ENCODE measurements around the gene FITM1.
A peak's percentile ranks its signal among the peaks of the same experiment; 100 is the strongest.

FITM1 gene

GRCh38 chr14:24089890-24090289 is 40.6 kb upstream of the FITM1 start:
- TF ChIP-seq ZBTB7A (IDR thresholded peaks at IDR 0.05; ENCODE audit: low read depth) (no peak), EP300 (IDR thresholded peaks at IDR 0.05; ENCODE audit: borderline replicate concordance) (no peak), CREB1 (IDR thresholded peaks at IDR 0.05; ENCODE audit: low read depth) (no peak), RAD21 (IDR thresholded peaks at IDR 0.05; ENCODE audit: low read depth) (no peak)

GRCh38 chr14:24092110-24092504 is 38.4 kb upstream of the FITM1 start:
- no peak for TF ChIP-seq NFIC (IDR thresholded peaks at IDR 0.05)
- no peak for TF ChIP-seq MAX (IDR thresholded peaks at IDR 0.05)
- no peak for TF ChIP-seq REST (IDR thresholded peaks at IDR 0.05; ENCODE audit: low read depth)
- no peak for TF ChIP-seq ZBTB7A (IDR thresholded peaks at IDR 0.05; ENCODE audit: low read depth)
- no peak for TF ChIP-seq CEBPB (IDR thresholded peaks at IDR 0.05)
- no peak for TF ChIP-seq YY1 (IDR thresholded peaks at IDR 0.05; ENCODE audit: low read depth)

- no peak for TF ChIP-seq MAX (IDR thresholded peaks at IDR 0.05)
- no peak for TF ChIP-seq TAF1 (IDR thresholded peaks at IDR 0.05; ENCODE audit: low read depth)
- no peak for TF ChIP-seq EP300 (IDR thresholded peaks at IDR 0.05; ENCODE audit: borderline replicate concordance)
These were observed 37.8 kb upstream of the FITM1 start for GRCh38 chr14:24092505-24093206.

- no peak for TF ChIP-seq TCF12 (IDR thresholded peaks at IDR 0.05; ENCODE audit: low read depth)
- no peak for TF ChIP-seq ZBTB7A (IDR thresholded peaks at IDR 0.05; ENCODE audit: low read depth)
- TF ChIP-seq RAD21 (IDR thresholded peaks at IDR 0.05; ENCODE audit: low read depth), result no peak
- TF ChIP-seq TEAD4 (IDR thresholded peaks at IDR 0.05), result no peak
These were observed 37.1 kb upstream of the FITM1 start for GRCh38 chr14:24093207-24093900.

GRCh38 chr14:24093901-24094840 is 36.3 kb upstream of the FITM1 start, which contains the start of gene PCK2:
PCK2 (plus strand) TSS chr14:24094311; CDS start chr14:24094406, 95 bp downstream.
- peak; percentile 50 for TF ChIP-seq TCF12 (IDR thresholded peaks at IDR 0.05; ENCODE audit: low read depth)
- peak; percentile 55 for TF ChIP-seq YY1 (IDR thresholded peaks at IDR 0.05; ENCODE audit: low read depth)
- no peak for TF ChIP-seq EP300 (IDR thresholded peaks at IDR 0.05; ENCODE audit: borderline replicate concordance)
- TF ChIP-seq USF1 (IDR thresholded peaks at IDR 0.05), result no peak
- TF ChIP-seq RAD21 (IDR thresholded peaks at IDR 0.05; ENCODE audit: low read depth), result no peak; the same call in 1 of the 2 replicates
- TF ChIP-seq TAF1 (IDR thresholded peaks at IDR 0.05; ENCODE audit: low read depth), result peak; percentile 94
- no peak for TF ChIP-seq TEAD4 (IDR thresholded peaks at IDR 0.05)
- TF ChIP-seq EGR1 (IDR thresholded peaks at IDR 0.05), result peak; percentile 78
- no peak for TF ChIP-seq FOXM1 (IDR thresholded peaks at IDR 0.05; ENCODE audit: borderline replicate concordance, low read depth)
- peak; percentile 45; the same call in 1 of the 2 replicates for TF ChIP-seq CEBPB (IDR thresholded peaks at IDR 0.05)
- TF ChIP-seq MAX (IDR thresholded peaks at IDR 0.05), result peak; percentile 80
- peak; percentile 15; the same call in 1 of the 2 replicates for TF ChIP-seq ZBTB7A (IDR thresholded peaks at IDR 0.05; ENCODE audit: low read depth)
- no peak for TF ChIP-seq CREB1 (IDR thresholded peaks at IDR 0.05; ENCODE audit: low read depth)
- TF ChIP-seq NFIC (IDR thresholded peaks at IDR 0.05), result no peak
- no peak for TF ChIP-seq REST (IDR thresholded peaks at IDR 0.05; ENCODE audit: low read depth)

Measured in Ishikawa (cell line).